Upper lobe of right lung (tissue), 1 donor: ENCODE results near the gene CTSK. TPM values are rescaled to one million over a fixed set of nuclear protein-coding genes. Genes with fewer than 3 reads are reported as not detected.
A peak's percentile ranks its signal among the peaks of the same experiment; 100 is the strongest.
"Not testable (repeated sequence)": the region's sequence is repeated elsewhere in the genome, so short reads cannot be mapped to it uniquely, and the experiment has no call there.

ENCODE experiments used
- ATAC-seq: fragments of 200-7000 bp; cut with Tn5 transposase; one replicate; pipeline ENCODE4 v1.9.1; 2020; ENCODE audit warnings: mild to moderate bottlenecking, moderate library complexity
- DNase-seq: peaks from one replicate; pipeline ENCODE4 v3.0.0-alpha.2; 2020
- H3K27ac ChIP-seq: fragments of 200-600 bp; one replicate; pipeline ENCODE4 v1.8.0; 2022
- H3K27me3 ChIP-seq: fragments of 200-600 bp; one replicate; pipeline ENCODE4 v1.8.0; 2022; ENCODE audit warnings: mild to moderate bottlenecking
- H3K36me3 ChIP-seq: fragments of 200-600 bp; one replicate; pipeline ENCODE4 v1.8.0; 2022
- H3K4me1 ChIP-seq: fragments of 200-600 bp; one replicate; pipeline ENCODE4 v1.8.0; 2022
- H3K4me3 ChIP-seq: fragments of 200-600 bp; one replicate; pipeline ENCODE4 v1.8.0; 2022; ENCODE audit warnings: mild to moderate bottlenecking
- H3K9me3 ChIP-seq: fragments of 200-600 bp; one replicate; pipeline ENCODE4 v1.8.0; 2022
- intact Hi-C: fragments of 100-400 bp; cut with DNase I; formaldehyde crosslinking; loops from one replicate; pipeline ENCODE4 v1.11.0; 2022
- total RNA-seq: library from RNA; stranded (reverse); fragmentation: NEBNext Ultra II Directional; extraction: Animal tissue kit (Norgen Biotek cat#: 25700); gene quantifications from one replicate; pipeline ENCODE4 v1.2.1, GENCODE V29; 2021
- TF ChIP-seq, protein P1 (sequence below): fragments of 200-600 bp; IDR thresholded peaks from one replicate; pipeline ENCODE4 v1.8.0; 2022; ENCODE audit warnings: antibody characterized with exemption
- donor health status: DM: no; HTN: yes; CAD: no; lungs with severe emphysema.

The CTSK gene
- total RNA-seq, 1 donor from 2014 or later, result 35.5 TPM

DNA sequence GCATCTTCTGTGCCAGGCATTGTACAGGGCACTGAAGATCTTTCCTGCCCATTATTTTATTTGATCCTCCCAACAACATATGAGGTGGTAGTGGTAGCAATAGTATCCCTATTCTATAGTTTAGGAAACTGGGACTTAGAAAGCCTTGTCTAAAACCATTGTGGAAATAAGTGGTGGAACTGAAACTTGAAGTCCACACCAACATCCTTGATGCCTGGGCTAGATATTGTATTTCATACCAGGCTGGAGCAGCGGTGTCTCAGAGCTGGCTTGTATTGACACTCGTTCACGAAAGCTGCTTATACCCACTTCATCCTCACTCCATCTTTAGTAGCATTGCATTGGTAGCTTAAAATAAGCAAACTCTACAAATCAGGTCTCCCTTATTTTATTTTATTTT, 32.8 kb downstream of the CTSK start:
- ATAC-seq, result no peak
- no peaks in the 10 kb centered on the region for H3K9me3 ChIP-seq
- no peak overlapping the region for H3K27ac ChIP-seq
- no peak for DNase-seq
- no peaks in the 10 kb centered on the region for H3K27me3 ChIP-seq
- H3K36me3 ChIP-seq, result no peaks in the 10 kb centered on the region
- H3K4me1 ChIP-seq, result peaks cover 4% of the 10 kb centered on the region
- intact Hi-C loops, result no loop called here
- TF ChIP-seq, protein P1, sequence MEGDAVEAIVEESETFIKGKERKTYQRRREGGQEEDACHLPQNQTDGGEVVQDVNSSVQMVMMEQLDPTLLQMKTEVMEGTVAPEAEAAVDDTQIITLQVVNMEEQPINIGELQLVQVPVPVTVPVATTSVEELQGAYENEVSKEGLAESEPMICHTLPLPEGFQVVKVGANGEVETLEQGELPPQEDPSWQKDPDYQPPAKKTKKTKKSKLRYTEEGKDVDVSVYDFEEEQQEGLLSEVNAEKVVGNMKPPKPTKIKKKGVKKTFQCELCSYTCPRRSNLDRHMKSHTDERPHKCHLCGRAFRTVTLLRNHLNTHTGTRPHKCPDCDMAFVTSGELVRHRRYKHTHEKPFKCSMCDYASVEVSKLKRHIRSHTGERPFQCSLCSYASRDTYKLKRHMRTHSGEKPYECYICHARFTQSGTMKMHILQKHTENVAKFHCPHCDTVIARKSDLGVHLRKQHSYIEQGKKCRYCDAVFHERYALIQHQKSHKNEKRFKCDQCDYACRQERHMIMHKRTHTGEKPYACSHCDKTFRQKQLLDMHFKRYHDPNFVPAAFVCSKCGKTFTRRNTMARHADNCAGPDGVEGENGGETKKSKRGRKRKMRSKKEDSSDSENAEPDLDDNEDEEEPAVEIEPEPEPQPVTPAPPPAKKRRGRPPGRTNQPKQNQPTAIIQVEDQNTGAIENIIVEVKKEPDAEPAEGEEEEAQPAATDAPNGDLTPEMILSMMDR, result no peak
- H3K4me3 ChIP-seq, result no peak overlapping the region

DNA sequence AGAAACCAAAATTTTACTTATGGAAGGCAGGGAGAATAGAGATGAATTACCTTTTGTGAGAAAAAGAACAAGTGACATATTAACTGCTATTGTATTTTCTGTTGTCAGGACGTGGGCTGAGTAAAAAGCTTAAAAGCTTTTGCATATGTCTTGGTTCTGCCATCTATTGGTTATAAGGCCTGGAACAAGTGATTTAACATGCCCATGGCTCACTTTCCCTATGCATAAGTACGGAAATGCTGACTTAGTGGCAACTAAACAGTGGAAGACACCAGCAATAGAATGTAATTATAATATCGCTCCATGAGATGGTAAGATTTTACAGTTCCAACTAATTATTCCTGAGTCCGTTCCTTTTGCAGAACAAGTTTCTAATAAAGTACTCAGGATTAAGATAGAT, 35.7 kb downstream of the CTSK start:
- DNase-seq (no peak), ATAC-seq (no peak)
- no peak overlapping the region for H3K27ac ChIP-seq
- no peaks in the 10 kb centered on the region for H3K9me3 ChIP-seq
- no peaks in the 10 kb centered on the region for H3K27me3 ChIP-seq
- H3K4me3 ChIP-seq, result no peak overlapping the region
- intact Hi-C loops, result no loop called here
- TF ChIP-seq, protein P1, result no peak
- no peaks in the 10 kb centered on the region for H3K36me3 ChIP-seq
- H3K4me1 ChIP-seq, result peaks cover 4% of the 10 kb centered on the region

DNA sequence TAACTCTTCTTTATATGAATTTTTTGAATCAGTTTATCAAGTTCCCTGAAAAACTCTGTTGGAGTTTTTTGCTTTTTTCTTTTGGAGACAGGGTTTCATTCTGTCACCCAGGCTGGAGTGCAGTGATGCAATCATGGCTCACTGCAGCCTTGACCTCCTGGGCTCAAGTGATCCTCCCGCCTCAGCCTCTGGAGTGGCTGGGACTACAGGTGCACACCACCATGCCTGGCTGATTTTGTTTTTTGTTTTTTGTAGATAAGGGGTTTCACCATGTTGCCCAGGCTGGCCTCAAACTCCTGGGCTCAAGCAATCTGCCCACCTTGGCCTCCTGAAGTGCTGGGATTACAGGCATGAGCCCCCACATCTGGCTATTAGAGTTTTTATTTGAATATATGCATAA, 40.4 kb downstream of the CTSK start:
- H3K9me3 ChIP-seq, result not testable (repeated sequence)

DNA sequence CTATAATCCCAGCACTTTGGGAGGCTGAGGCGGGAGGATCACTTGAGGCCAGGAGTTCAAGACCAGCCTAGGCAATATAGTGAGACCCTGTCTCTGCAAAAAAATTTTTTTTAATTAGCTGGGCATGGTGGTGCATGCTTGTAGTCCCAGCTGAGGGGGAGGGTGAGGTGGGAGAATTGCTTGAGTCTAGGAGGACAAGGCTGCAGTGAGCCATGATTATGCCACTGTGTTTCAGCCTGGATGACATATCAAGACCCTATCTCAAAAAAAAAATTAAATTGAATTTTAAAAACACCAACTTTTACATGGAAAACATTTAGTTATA, 42.1 kb downstream of the CTSK start:
- H3K36me3 ChIP-seq, H3K9me3 ChIP-seq, DNase-seq, ATAC-seq, intact Hi-C loops, H3K27me3 ChIP-seq: not testable (repeated sequence)
- Histone ChIP-seq H3K4me1 (peaks cover 14% of the 10 kb centered on the region), H3K4me3 (peak overlapping the region; percentile 48), H3K27ac (peak overlapping the region; percentile 84)

More for the DNA sequence above, 40.4 kb downstream of the CTSK start:
- H3K4me3 ChIP-seq, intact Hi-C loops, H3K27ac ChIP-seq, H3K36me3 ChIP-seq, ATAC-seq, H3K27me3 ChIP-seq, DNase-seq: not testable (repeated sequence)
- peaks cover 14% of the 10 kb centered on the region for H3K4me1 ChIP-seq

DNA sequence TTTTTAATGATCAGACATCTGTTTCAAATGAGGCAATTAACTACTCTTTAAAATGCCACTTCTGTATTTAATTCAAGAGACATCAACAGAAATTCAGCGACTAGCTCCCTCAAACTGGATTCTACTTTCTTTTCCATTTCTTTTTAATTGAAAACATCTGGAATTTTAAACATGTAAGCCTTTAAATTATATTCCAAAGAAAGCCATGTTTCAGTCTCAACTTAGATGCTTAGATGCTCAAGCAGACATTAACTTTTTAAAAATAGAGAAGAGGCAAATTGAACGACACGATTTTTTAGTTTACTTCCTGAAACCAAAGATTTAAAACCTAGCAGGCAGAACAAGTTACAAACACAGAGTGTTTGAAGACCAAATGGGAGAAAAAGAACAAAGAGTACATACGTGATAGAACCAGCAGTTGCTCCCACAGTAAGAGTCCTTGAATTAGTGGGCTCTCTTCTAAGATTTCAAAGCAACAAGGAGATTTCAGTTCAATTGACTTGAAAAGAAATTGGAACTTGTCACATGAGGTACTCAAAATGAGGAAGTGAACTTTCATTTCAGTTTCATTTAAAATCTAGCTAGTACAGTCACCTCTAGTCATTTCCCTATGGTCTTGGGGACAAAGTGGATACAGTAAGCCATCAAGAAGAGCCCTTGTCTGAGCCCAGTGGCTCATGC, 42.6 kb downstream of the CTSK start, which contains the start of gene CTSS:
TSS of gene CTSS (minus strand) at position 483 of the 681 bp plus-strand sequence. CDS start 1,015 bp downstream, outside the sequence.
- peak; percentile 91 for ATAC-seq
- peak within 1 kb of the TSS; percentile 84 for H3K27ac ChIP-seq
- H3K4me1 ChIP-seq, result peaks cover 14% of the 10 kb centered on the region
- H3K9me3 ChIP-seq, result no peaks in the 10 kb centered on the region
- DNase-seq, result no peak
- peak within 1 kb of the TSS; percentile 48 for H3K4me3 ChIP-seq
- H3K36me3 ChIP-seq, result no peaks in the 10 kb centered on the region
- intact Hi-C loops, result no loop called here
- TF ChIP-seq, protein P1, result no peak
- H3K27me3 ChIP-seq, result no peaks in the 10 kb centered on the region

DNA sequence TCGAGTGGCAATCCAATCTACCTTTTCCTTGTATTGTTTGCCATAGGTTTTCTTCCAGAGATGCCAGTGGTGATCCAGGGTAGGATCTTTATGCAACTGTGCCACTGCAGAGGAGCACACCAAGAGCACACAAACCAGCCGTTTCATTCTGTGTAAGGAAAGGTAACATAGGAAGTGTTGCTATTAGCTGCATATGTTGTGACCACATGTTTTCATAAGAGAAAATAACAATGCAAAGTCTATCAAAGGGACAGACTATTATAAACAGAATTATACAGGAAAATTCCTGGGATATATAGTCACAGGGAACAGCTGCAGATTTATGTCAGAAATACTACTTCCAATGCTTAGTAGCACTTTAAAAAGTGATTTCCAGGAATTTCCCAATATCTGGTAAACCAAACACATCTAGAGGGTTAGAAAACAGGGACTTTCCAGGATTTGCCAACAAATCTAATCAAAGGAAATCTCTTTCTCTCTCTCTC, 43.4 kb downstream of the CTSK start:
- H3K4me3 ChIP-seq, result peak overlapping the region; percentile 48
- TF ChIP-seq, protein P1, result no peak
- no peaks in the 10 kb centered on the region for H3K36me3 ChIP-seq
- no peak for DNase-seq
- H3K27me3 ChIP-seq, result no peaks in the 10 kb centered on the region
- peaks cover 14% of the 10 kb centered on the region for H3K4me1 ChIP-seq
- H3K27ac ChIP-seq, result peak overlapping the region; percentile 84
- intact Hi-C loops, result no loop called here
- ATAC-seq, result peak; percentile 51
- H3K9me3 ChIP-seq, result no peaks in the 10 kb centered on the region
